HG03378 (cell line): Measurements from ENCODE around the gene TPD52L1.
"Not testable (repeated sequence)": the region's sequence is repeated elsewhere in the genome, so short reads cannot be mapped to it uniquely, and the experiment has no call there.

Experiments used
- ATAC-seq: cut with Tn5 transposase; IDR thresholded peaks from one replicate; pipeline ENCODE4 v1.9.1; 2021; ENCODE audit warnings: mild to moderate bottlenecking, moderate library complexity; ENCODE audit not compliant: unreplicated experiment

Gene TPD52L1

GRCh38 chr6:125138083-125138482, 15.5 kb upstream of the TPD52L1 start:
- ATAC-seq = no peak

- no peak for ATAC-seq
Observed at GRCh38 chr6:125140808-125141207, 12.8 kb upstream of the TPD52L1 start.

GRCh38 chr6:125142618-125143017, 11.0 kb upstream of the TPD52L1 start:
- no peak for ATAC-seq

GRCh38 chr6:125144822-125145221, 8.8 kb upstream of the TPD52L1 start:
- ATAC-seq = no peak

GRCh38 chr6:125149256-125150144, 4.1 kb upstream of the TPD52L1 start:
- ATAC-seq = no peak

- no peak for ATAC-seq
Observed at GRCh38 chr6:125151700-125152099, 1.9 kb upstream of the TPD52L1 start.

- no peak for ATAC-seq
Observed at GRCh38 chr6:125154118-125154760, 666 bp downstream of the TPD52L1 start.

GRCh38 chr6:125154761-125155135, 1.2 kb downstream of the TPD52L1 start:
- ATAC-seq = no peak

GRCh38 chr6:125155344-125155743, 1.8 kb downstream of the TPD52L1 start:
- no peak for ATAC-seq

GRCh38 chr6:125156496-125156895, 2.9 kb downstream of the TPD52L1 start:
- ATAC-seq = no peak

GRCh38 chr6:125157280-125157679, 3.7 kb downstream of the TPD52L1 start:
- ATAC-seq = no peak

GRCh38 chr6:125157725-125158124, 4.2 kb downstream of the TPD52L1 start:
- ATAC-seq = no peak

- not testable (repeated sequence) for ATAC-seq
Observed at GRCh38 chr6:125163339-125163738, 9.8 kb downstream of the TPD52L1 start.

GRCh38 chr6:125163811-125164210, 10.2 kb downstream of the TPD52L1 start:
- ATAC-seq = no peak

GRCh38 chr6:125164696-125165095, 11.1 kb downstream of the TPD52L1 start:
- ATAC-seq = no peak

- ATAC-seq = no peak
Observed at GRCh38 chr6:125165256-125165655, 11.7 kb downstream of the TPD52L1 start.

- no peak for ATAC-seq
Observed at GRCh38 chr6:125165776-125166175, 12.2 kb downstream of the TPD52L1 start.

- no peak for ATAC-seq
Observed at GRCh38 chr6:125166711-125167110, 13.1 kb downstream of the TPD52L1 start.

- ATAC-seq = no peak
Observed at GRCh38 chr6:125167579-125167978, 14.0 kb downstream of the TPD52L1 start.

GRCh38 chr6:125169058-125169457, 15.5 kb downstream of the TPD52L1 start:
- ATAC-seq = no peak

- ATAC-seq = no peak
Observed at GRCh38 chr6:125169522-125169921, 15.9 kb downstream of the TPD52L1 start.

- ATAC-seq = no peak
Observed at GRCh38 chr6:125170376-125170775, 16.8 kb downstream of the TPD52L1 start.
